ENCODE measurements around the gene SMYD3. TPM values are rescaled to one million over a fixed set of nuclear protein-coding genes. Genes with fewer than 3 reads are reported as not detected.

SMYD3 gene
- total and polyA plus RNA-seq, 10 donors, result 12.5 to 33.1 (median 21.0) TPM

DNA sequence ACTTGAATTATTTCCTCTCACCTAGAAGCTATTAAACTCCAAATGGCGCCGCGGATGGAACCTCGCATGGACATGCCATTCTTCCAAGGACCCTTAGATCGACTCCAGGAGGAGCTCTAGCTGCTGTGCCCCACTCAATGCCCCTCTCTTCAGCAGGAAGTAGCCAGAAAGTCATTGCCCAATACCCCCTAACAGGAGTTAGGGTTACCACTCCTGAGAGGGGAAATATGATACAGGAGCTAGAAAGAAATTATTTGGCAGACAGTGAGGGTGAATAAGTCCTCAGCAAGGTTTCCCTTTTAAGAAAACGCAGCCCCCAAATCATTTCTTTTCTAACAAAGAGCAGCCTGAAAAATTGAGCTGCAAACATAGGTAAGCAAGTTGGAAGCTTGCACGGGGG, 30.4 kb upstream of the SMYD3 start:
- H3K27ac ChIP-seq, result no peak overlapping the region
- H3K4me3 ChIP-seq, result no peak overlapping the region
- TF ChIP-seq POLR2A (IDR thresholded peaks at IDR 0.05) (no peak), POLR2AphosphoS5 (IDR thresholded peaks at IDR 0.05) (no peak)
- TF ChIP-seq, protein P1, sequence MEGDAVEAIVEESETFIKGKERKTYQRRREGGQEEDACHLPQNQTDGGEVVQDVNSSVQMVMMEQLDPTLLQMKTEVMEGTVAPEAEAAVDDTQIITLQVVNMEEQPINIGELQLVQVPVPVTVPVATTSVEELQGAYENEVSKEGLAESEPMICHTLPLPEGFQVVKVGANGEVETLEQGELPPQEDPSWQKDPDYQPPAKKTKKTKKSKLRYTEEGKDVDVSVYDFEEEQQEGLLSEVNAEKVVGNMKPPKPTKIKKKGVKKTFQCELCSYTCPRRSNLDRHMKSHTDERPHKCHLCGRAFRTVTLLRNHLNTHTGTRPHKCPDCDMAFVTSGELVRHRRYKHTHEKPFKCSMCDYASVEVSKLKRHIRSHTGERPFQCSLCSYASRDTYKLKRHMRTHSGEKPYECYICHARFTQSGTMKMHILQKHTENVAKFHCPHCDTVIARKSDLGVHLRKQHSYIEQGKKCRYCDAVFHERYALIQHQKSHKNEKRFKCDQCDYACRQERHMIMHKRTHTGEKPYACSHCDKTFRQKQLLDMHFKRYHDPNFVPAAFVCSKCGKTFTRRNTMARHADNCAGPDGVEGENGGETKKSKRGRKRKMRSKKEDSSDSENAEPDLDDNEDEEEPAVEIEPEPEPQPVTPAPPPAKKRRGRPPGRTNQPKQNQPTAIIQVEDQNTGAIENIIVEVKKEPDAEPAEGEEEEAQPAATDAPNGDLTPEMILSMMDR (IDR thresholded peaks at IDR 0.05 in 8 of 11, conservative IDR thresholded peaks at IDR 0.05 in 3 of 11), result no peak
- peaks cover 0 to 5% (median 0%) of the 10 kb centered on the region in 8 donors for H3K9me3 ChIP-seq
- 76 to 84% (median 82%) methylated on average over 7 of the region's 7 CpGs for WGBS, 5 donors
- no peaks in the 10 kb centered on the region for H3K27me3 ChIP-seq (replicated peaks in 1 of 7)
- no peak for DNase-seq
- no peaks in the 10 kb centered on the region for H3K4me1 ChIP-seq
- peaks cover 0 to 45% (median 30%) of the 10 kb centered on the region in 6 donors for H3K36me3 ChIP-seq
- intact Hi-C loops (cut with DNase I; ENCODE audit: low total_unique reads), result no loop called here

DNA sequence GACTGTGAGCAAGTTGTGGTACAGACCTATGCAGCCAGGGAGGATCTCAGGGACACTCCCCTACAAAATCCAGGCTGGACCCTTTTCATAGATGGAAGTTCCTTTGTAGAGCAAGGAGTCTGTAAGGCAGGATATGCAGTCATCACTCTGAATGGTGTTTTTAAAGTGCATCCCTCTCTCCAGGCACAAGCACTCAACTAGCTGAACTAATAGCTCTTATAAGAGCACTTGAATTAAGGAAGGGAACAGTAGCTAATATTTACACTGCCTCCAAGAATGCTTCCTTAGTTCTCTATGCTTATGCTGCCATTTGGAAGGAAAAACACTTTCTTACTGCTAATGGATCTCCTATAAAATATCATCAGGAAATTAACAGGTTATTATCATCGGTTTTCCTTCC, 27.0 kb upstream of the SMYD3 start:
- intact Hi-C loops (cut with DNase I; ENCODE audit: low total_unique reads), result no loop called here
- TF ChIP-seq POLR2A (IDR thresholded peaks at IDR 0.05) (no peak), POLR2AphosphoS5 (IDR thresholded peaks at IDR 0.05) (no peak)
- TF ChIP-seq, protein P1 (IDR thresholded peaks at IDR 0.05 in 8 of 11, conservative IDR thresholded peaks at IDR 0.05 in 3 of 11), result no peak
- no peaks in the 10 kb centered on the region for H3K27me3 ChIP-seq (replicated peaks in 1 of 7)
- no peak for DNase-seq
- H3K4me1 ChIP-seq, result no peaks in the 10 kb centered on the region
- H3K4me3 ChIP-seq, result no peak overlapping the region
- 79 to 95% (median 93%) methylated on average over 1 of the region's 1 CpG for WGBS, 5 donors
- no peak overlapping the region for H3K27ac ChIP-seq
- peaks cover 3 to 36% (median 20%) of the 10 kb centered on the region in 8 donors for H3K9me3 ChIP-seq
- peaks cover 0 to 11% (median 0%) of the 10 kb centered on the region in 6 donors for H3K36me3 ChIP-seq

DNA sequence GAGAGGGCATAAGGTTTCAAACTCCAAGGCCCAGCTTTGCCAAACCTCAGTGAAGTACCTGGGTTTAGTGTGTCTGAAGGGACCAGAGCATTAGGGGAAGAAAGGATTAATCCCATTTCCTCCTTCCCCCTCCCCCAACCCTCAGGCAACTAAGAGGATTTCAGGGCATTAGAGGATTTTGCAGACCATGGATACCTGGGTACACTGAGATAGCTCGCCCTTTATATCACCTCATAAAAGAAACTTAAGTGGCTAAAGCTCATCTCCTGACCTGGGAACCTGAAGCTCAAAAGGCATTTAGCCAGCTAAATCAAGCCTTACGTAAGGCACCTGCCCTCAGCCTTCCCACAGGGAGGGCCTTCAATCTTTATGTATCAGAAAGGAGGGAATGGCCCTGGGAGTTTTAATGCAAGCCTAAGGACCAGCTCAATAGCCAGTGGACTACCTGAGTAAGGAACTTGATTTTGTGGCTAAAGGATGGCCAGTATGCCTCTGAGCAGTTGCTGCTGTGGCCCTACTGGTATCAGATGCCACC, 26.4 kb upstream of the SMYD3 start:
- Histone ChIP-seq H3K36me3 (peaks cover 0 to 5% (median 0%) of the 10 kb centered on the region in 6 donors), H3K27ac (no peak overlapping the region), H3K9me3 (peaks cover 3 to 36% (median 20%) of the 10 kb centered on the region in 8 donors), H3K4me3 (no peak overlapping the region), H3K4me1 (no peaks in the 10 kb centered on the region), H3K27me3 (replicated peaks in 1 of 7) (no peaks in the 10 kb centered on the region)
- intact Hi-C loops (cut with DNase I; ENCODE audit: low total_unique reads), result no loop called here
- TF ChIP-seq POLR2A (IDR thresholded peaks at IDR 0.05) (no peak), POLR2AphosphoS5 (IDR thresholded peaks at IDR 0.05) (no peak)
- TF ChIP-seq, protein P1 (IDR thresholded peaks at IDR 0.05 in 8 of 11, conservative IDR thresholded peaks at IDR 0.05 in 3 of 11), result no peak
- 86 to 95% (median 88%) methylated on average over 2 of the region's 2 CpGs for WGBS, 5 donors
- DNase-seq, result no peak

DNA sequence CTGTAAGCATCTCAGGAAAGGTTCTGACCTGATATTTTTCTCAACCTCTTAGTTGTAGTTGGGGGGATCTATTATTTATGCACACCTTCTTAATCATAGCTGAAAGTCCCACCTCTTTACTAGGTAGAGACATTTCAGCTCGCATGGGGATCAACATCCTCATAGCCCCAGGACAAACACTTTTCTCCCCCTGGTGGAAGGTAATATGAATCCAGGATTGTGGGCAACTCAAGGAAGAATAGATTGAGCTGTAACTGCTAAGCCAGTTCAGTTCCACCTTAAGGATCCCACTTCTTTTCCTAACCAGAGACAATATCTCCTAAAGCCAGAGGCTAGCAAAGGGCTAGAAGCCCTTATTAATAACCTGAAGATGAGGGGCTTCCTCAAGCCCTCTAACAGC, 25.4 kb upstream of the SMYD3 start:
- no peaks in the 10 kb centered on the region for H3K27me3 ChIP-seq (replicated peaks in 1 of 7)
- no peak for DNase-seq
- H3K9me3 ChIP-seq, result peaks cover 3 to 36% (median 20%) of the 10 kb centered on the region in 8 donors

More for the DNA sequence above, 25.4 kb upstream of the SMYD3 start:
- intact Hi-C loops (cut with DNase I; ENCODE audit: low total_unique reads), result no loop called here
- H3K36me3 ChIP-seq, result no peaks in the 10 kb centered on the region
- 60 to 83% (median 82%) methylated on average over 1 of the region's 1 CpG for WGBS, 5 donors
- H3K27ac ChIP-seq, result no peak overlapping the region
- TF ChIP-seq, protein P1 (IDR thresholded peaks at IDR 0.05 in 8 of 11, conservative IDR thresholded peaks at IDR 0.05 in 3 of 11), result no peak
- no peak for TF ChIP-seq POLR2A (IDR thresholded peaks at IDR 0.05)
- no peak for TF ChIP-seq POLR2AphosphoS5 (IDR thresholded peaks at IDR 0.05)
- peaks cover 0 to 4% (median under 1%) of the 10 kb centered on the region in 6 donors for H3K4me1 ChIP-seq
- H3K4me3 ChIP-seq, result no peak overlapping the region

Data from spleen (tissue), 11 donors.